ENCODE data around the gene STXBP5L. TPM values are rescaled to one million over a fixed set of nuclear protein-coding genes. Genes with fewer than 3 reads are reported as not detected.
A peak's percentile ranks its signal among the peaks of the same experiment; 100 is the strongest.

STXBP5L gene
- total RNA-seq, 1 donor from 2014 or later = 2.3 TPM

GRCh38 chr3:121018917-121019321 is 110.9 kb downstream of the STXBP5L start:
- H4K20me1 ChIP-seq (ENCODE audit: low read depth) = no peaks in the 10 kb centered on the region
- TF ChIP-seq EZH2phosphoT487 (IDR thresholded peaks at IDR 0.05) (no peak), CTCF (IDR thresholded peaks at IDR 0.05) (no peak)
- H3F3A ChIP-seq (ENCODE audit: low read depth) = no peaks in the 10 kb centered on the region
- Mint-ChIP-seq H3K9me3 (no peaks in the 10 kb centered on the region), H3K27ac (no peak overlapping the region), H3K4me3 (no peak overlapping the region), H3K36me3 (no peaks in the 10 kb centered on the region), H3K4me1 (no peaks in the 10 kb centered on the region), H3K27me3 (ENCODE audit: insufficient read depth, low read depth) (no peaks in the 10 kb centered on the region)
- no peaks in the 10 kb centered on the region for H3K9me3 ChIP-seq (ENCODE audit: low read depth)
- no peak overlapping the region for H3K4me2 ChIP-seq
- no peak overlapping the region for H3K27ac ChIP-seq
- no peak overlapping the region for H2AFZ ChIP-seq (replicated peaks)
- H3K27me3 ChIP-seq = no peaks in the 10 kb centered on the region
- DNase-seq (ENCODE audit: low spot score) = peak; percentile 39
- no peaks in the 10 kb centered on the region for H3K79me2 ChIP-seq (ENCODE audit: low read depth)
- no peak overlapping the region for H3K9ac ChIP-seq
- H3K4me3 ChIP-seq = no peak overlapping the region
- H3K36me3 ChIP-seq = no peaks in the 10 kb centered on the region
- no peaks in the 10 kb centered on the region for H3K4me1 ChIP-seq

DNA sequence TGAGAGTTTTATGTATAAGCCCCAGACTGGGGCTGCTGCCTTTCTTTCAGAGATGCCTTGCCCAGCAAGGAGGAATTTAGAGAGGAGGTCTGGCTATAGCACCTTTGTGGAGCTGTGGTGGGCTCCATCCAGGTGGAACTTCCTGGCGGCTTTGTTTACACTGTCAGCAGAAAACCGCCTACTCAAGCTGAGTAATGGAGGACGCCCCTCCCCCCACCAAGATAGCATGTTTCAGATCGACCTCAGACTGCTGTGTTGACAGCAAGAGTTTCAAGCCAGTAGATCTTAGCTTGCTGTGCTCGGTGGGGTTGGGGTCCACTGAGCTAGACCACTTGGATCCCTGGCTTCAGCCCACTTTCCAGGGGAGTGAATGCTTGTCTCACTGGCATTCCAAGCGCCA is 155.6 kb downstream of the STXBP5L start:
- no peak for DNase-seq (ENCODE audit: low spot score)
- no peak for TF ChIP-seq EZH2phosphoT487 (IDR thresholded peaks at IDR 0.05)
- no peak for TF ChIP-seq CTCF (IDR thresholded peaks at IDR 0.05)
- no peak for TF ChIP-seq EZH2 (IDR thresholded peaks at IDR 0.05)
- H2AFZ ChIP-seq (replicated peaks) = no peak overlapping the region
- H3K4me1 Mint-ChIP-seq = peaks cover 10% of the 10 kb centered on the region
- no peaks in the 10 kb centered on the region for H4K20me1 ChIP-seq (ENCODE audit: low read depth)
- H3K36me3 ChIP-seq = no peaks in the 10 kb centered on the region
- peaks cover 3% of the 10 kb centered on the region for H3K27me3 Mint-ChIP-seq (ENCODE audit: insufficient read depth, low read depth)
- H3K9ac ChIP-seq = no peak overlapping the region
- H3K79me2 ChIP-seq (ENCODE audit: low read depth) = no peaks in the 10 kb centered on the region
- H3K36me3 Mint-ChIP-seq = peaks cover 6% of the 10 kb centered on the region
- H3K4me1 ChIP-seq = peaks cover 4% of the 10 kb centered on the region
- no peaks in the 10 kb centered on the region for H3K9me3 ChIP-seq (ENCODE audit: low read depth)
- H3K9me3 Mint-ChIP-seq = peaks cover 11% of the 10 kb centered on the region
- no peak overlapping the region for H3K27ac Mint-ChIP-seq
- H3K4me2 ChIP-seq = no peak overlapping the region
- H3F3A ChIP-seq (ENCODE audit: low read depth) = no peaks in the 10 kb centered on the region
- H3K4me3 ChIP-seq = no peak overlapping the region
- no peaks in the 10 kb centered on the region for H3K27me3 ChIP-seq
- H3K4me3 Mint-ChIP-seq = no peak overlapping the region
- H3K27ac ChIP-seq = no peak overlapping the region

DNA sequence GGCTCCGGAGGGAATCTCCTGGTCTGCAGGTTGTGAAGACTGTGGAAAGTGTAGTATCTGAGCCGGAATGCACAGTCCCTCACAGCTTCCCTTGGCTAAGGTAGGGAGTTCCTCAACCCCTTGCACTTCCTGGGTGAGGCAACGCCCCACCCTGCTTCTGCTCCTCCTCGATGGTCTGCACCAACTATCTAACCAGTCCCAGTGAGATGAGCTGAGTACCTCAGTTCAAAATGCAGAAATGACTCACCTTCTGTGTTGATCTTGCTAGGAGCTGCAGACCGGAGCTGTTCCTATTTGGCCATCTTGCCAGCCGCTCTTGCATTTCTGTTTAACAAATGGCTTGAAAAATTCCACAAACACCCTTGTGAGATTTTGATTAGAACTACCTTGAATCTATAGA is 156.1 kb downstream of the STXBP5L start:
- H3K9ac ChIP-seq = no peak overlapping the region
- Mint-ChIP-seq H3K27ac (no peak overlapping the region), H3K4me3 (no peak overlapping the region), H3K9me3 (peaks cover 11% of the 10 kb centered on the region), H3K36me3 (peaks cover 6% of the 10 kb centered on the region), H3K4me1 (peaks cover 10% of the 10 kb centered on the region), H3K27me3 (ENCODE audit: insufficient read depth, low read depth) (peaks cover 3% of the 10 kb centered on the region)
- H3K9me3 ChIP-seq (ENCODE audit: low read depth) = no peaks in the 10 kb centered on the region
- peaks cover 4% of the 10 kb centered on the region for H3K4me1 ChIP-seq
- no peak for DNase-seq (ENCODE audit: low spot score)
- no peaks in the 10 kb centered on the region for H3K27me3 ChIP-seq
- H3K4me3 ChIP-seq = no peak overlapping the region
- H2AFZ ChIP-seq (replicated peaks) = no peak overlapping the region
- no peaks in the 10 kb centered on the region for H3K79me2 ChIP-seq (ENCODE audit: low read depth)
- no peaks in the 10 kb centered on the region for H4K20me1 ChIP-seq (ENCODE audit: low read depth)
- H3K27ac ChIP-seq = no peak overlapping the region
- no peak overlapping the region for H3K4me2 ChIP-seq
- TF ChIP-seq EZH2 (IDR thresholded peaks at IDR 0.05) (no peak), CTCF (IDR thresholded peaks at IDR 0.05) (no peak), EZH2phosphoT487 (IDR thresholded peaks at IDR 0.05) (no peak)
- no peaks in the 10 kb centered on the region for H3F3A ChIP-seq (ENCODE audit: low read depth)
- H3K36me3 ChIP-seq = no peaks in the 10 kb centered on the region

Measured in neural progenitor cell (in vitro differentiated cells).